Skeletal muscle satellite cell (primary cell): ENCODE results near the gene CDH23.

Experiments used
- H3K27me3 ChIP-seq: 2 replicates; pipeline ENCODE4 v1.7.0; 2013; ENCODE audit warnings: low read length; ENCODE audit not compliant: control insufficient read depth, insufficient read depth
- H3K36me3 ChIP-seq: 2 replicates; pipeline ENCODE4 v1.7.0; 2013; ENCODE audit warnings: mild to moderate bottlenecking, control low read depth, low read length; ENCODE audit not compliant: insufficient read depth
- H3K4me1 ChIP-seq: 2 replicates; pipeline ENCODE4 v1.7.0; 2013; ENCODE audit warnings: low read length; ENCODE audit not compliant: control insufficient read depth, insufficient read depth
- H3K4me2 ChIP-seq: 2 replicates; pipeline ENCODE4 v1.7.0; 2013; ENCODE audit warnings: mild to moderate bottlenecking, low read length
- H3K4me3 ChIP-seq: 2 replicates; pipeline ENCODE4 v1.7.0; 2013; ENCODE audit warnings: low read length
- H3K9ac ChIP-seq: 2 replicates; pipeline ENCODE4 v1.7.0; 2013; ENCODE audit warnings: mild to moderate bottlenecking, low read depth, low read length, moderate library complexity
- H3K9me3 ChIP-seq: replicated peaks from 2 replicates; pipeline ENCODE4 v1.7.0; 2013; ENCODE audit warnings: mild to moderate bottlenecking, control low read depth, low read length

The CDH23 gene

DNA sequence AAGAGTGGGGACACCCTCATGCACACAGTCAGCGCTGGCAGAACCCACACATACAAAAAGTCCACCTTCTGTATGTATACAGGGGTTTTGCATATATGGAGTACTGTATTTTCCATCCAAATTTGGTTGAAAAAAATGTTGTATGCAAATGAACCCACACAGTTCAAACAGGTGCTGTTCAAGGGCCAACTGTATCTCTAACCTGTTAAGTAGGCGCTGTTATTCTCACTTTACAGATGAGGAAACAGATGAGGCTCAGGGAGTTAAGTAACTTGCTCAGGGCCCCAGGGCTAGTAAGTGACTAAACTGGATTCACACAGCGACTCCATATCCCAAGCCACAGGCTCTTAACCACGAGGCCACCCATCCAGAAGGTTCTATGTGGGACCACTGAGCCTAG, 252.9 kb downstream of the CDH23 start:
- H3K9me3 ChIP-seq = no peaks in the 10 kb centered on the region
- no peak overlapping the region for H3K4me2 ChIP-seq
- H3K36me3 ChIP-seq = no peaks in the 10 kb centered on the region
- H3K4me1 ChIP-seq = no peaks in the 10 kb centered on the region
- H3K27me3 ChIP-seq = peaks cover 72% of the 10 kb centered on the region
- H3K9ac ChIP-seq = no peak overlapping the region
- H3K4me3 ChIP-seq = no peak overlapping the region

DNA sequence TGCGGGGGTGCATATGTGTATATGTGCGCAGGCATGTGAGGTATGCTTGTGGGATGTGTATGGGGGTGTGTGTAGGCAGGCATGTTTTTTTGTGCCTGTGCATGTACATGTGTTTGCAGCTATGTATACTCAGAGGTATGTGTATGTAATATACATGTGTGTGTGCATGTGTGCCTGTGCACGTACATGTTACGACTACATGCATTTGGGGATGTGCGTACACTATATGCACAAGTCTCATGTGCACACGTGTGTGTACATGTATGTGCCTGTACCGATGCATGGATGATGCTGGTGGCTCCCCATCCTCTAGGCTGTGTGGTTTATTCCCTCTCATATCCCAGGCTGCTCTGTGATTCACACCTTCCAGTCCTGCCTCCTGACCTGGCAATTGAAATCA, 253.7 kb downstream of the CDH23 start:
- no peaks in the 10 kb centered on the region for H3K4me1 ChIP-seq
- H3K4me2 ChIP-seq = no peak overlapping the region
- no peak overlapping the region for H3K9ac ChIP-seq
- peaks cover 73% of the 10 kb centered on the region for H3K27me3 ChIP-seq
- no peak overlapping the region for H3K4me3 ChIP-seq
- no peaks in the 10 kb centered on the region for H3K36me3 ChIP-seq
- no peaks in the 10 kb centered on the region for H3K9me3 ChIP-seq

DNA sequence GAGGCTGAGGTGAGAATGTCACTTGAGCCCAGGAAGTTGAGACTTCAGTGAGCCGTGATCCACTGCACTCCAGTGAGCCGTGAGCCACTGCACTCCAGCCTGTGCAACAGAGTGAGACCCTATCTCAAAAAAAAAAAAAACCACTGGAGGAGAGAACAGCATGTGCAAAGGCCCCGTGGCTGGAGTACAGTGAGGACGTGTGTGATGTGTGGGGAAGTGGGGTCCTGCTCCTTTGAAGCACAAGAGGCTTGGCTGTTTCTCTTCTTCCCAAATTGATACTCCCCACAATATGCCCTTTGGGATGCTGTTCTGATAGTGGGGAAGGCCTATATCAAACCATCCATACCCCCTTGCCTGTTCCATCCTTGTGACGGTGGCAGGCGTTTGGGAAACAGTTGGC, 254.7 kb downstream of the CDH23 start:
- Histone ChIP-seq H3K9me3 (no peaks in the 10 kb centered on the region), H3K4me2 (no peak overlapping the region), H3K4me1 (no peaks in the 10 kb centered on the region), H3K27me3 (peaks cover 63% of the 10 kb centered on the region), H3K9ac (no peak overlapping the region), H3K4me3 (no peak overlapping the region), H3K36me3 (no peaks in the 10 kb centered on the region)

GRCh38 chr10:71651928-71652327, 255.2 kb downstream of the CDH23 start:
- Histone ChIP-seq H3K4me1 (no peaks in the 10 kb centered on the region), H3K27me3 (peaks cover 60% of the 10 kb centered on the region), H3K4me3 (no peak overlapping the region), H3K36me3 (no peaks in the 10 kb centered on the region), H3K4me2 (no peak overlapping the region), H3K9me3 (no peaks in the 10 kb centered on the region), H3K9ac (no peak overlapping the region)

- H3K36me3 ChIP-seq = no peaks in the 10 kb centered on the region
- H3K4me2 ChIP-seq = no peak overlapping the region
- H3K9me3 ChIP-seq = no peaks in the 10 kb centered on the region
- no peak overlapping the region for H3K4me3 ChIP-seq
- no peak overlapping the region for H3K9ac ChIP-seq
- peaks cover 52% of the 10 kb centered on the region for H3K27me3 ChIP-seq
- no peaks in the 10 kb centered on the region for H3K4me1 ChIP-seq
Measured at GRCh38 chr10:71653044-71653443, 256.3 kb downstream of the CDH23 start.

DNA sequence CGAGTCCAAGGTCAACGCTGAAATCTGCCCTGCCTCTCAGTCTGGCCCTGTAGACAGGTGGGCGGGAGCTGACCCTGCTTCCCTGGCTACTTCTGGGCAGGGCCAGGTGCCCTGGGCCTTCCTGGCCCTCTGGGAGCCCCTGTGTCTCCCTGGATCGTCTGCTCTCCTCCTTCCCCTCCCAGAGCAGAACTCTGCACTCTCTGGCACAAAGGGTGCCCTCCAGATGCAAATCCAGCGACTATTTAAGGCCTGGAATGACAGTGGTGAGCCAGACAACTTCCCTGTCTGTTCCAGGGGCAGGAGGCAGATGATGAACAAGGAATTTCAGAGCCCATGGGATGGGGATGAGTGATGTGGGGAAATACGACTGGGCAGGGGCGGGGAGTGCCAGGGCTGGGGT, 259.5 kb downstream of the CDH23 start:
- Histone ChIP-seq H3K9ac (no peak overlapping the region), H3K9me3 (no peaks in the 10 kb centered on the region), H3K36me3 (no peaks in the 10 kb centered on the region), H3K4me2 (no peak overlapping the region), H3K27me3 (peaks cover 52% of the 10 kb centered on the region), H3K4me3 (no peak overlapping the region), H3K4me1 (no peaks in the 10 kb centered on the region)

- Histone ChIP-seq H3K4me1 (no peaks in the 10 kb centered on the region), H3K4me3 (no peak overlapping the region), H3K4me2 (no peak overlapping the region), H3K36me3 (no peaks in the 10 kb centered on the region), H3K9ac (no peak overlapping the region), H3K27me3 (peaks cover 43% of the 10 kb centered on the region), H3K9me3 (no peaks in the 10 kb centered on the region)
Measured at GRCh38 chr10:71657604-71658466, 261.1 kb downstream of the CDH23 start.

GRCh38 chr10:71658467-71658745, 261.7 kb downstream of the CDH23 start:
- no peaks in the 10 kb centered on the region for H3K36me3 ChIP-seq
- peaks cover 42% of the 10 kb centered on the region for H3K27me3 ChIP-seq
- H3K4me1 ChIP-seq = no peaks in the 10 kb centered on the region
- H3K9me3 ChIP-seq = no peaks in the 10 kb centered on the region
- no peak overlapping the region for H3K4me2 ChIP-seq
- H3K4me3 ChIP-seq = no peak overlapping the region
- H3K9ac ChIP-seq = no peak overlapping the region

- peaks cover 35% of the 10 kb centered on the region for H3K27me3 ChIP-seq
- H3K9ac ChIP-seq = no peak overlapping the region
- H3K4me1 ChIP-seq = no peaks in the 10 kb centered on the region
- H3K9me3 ChIP-seq = no peaks in the 10 kb centered on the region
- no peak overlapping the region for H3K4me3 ChIP-seq
- H3K4me2 ChIP-seq = no peak overlapping the region
- no peaks in the 10 kb centered on the region for H3K36me3 ChIP-seq
Measured at GRCh38 chr10:71659111-71659634, 262.5 kb downstream of the CDH23 start.

DNA sequence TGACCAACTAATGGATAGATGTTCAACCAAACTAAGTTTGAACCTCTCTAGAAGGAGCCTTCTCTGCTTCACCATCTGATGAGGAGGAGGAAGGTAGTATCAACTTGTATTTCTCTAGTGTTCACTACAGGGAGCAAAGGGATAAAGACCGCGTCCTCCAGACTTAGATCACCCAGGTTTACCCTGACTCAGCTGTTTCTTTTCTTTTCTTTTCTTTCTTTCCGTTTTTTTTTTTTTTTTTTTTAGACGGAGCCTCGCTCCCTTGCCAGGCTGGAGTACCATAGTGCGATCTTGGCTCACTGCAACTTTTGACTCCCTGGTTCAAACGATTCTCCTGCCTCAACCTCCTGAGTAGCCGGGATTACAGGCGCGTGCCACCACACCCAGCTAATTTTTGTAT, 263.0 kb downstream of the CDH23 start:
- Histone ChIP-seq H3K27me3 (peaks cover 30% of the 10 kb centered on the region), H3K9ac (no peak overlapping the region), H3K36me3 (no peaks in the 10 kb centered on the region), H3K4me2 (no peak overlapping the region), H3K4me1 (no peaks in the 10 kb centered on the region), H3K4me3 (no peak overlapping the region), H3K9me3 (no peaks in the 10 kb centered on the region)

GRCh38 chr10:71660313-71660712, 263.6 kb downstream of the CDH23 start:
- Histone ChIP-seq H3K9me3 (no peaks in the 10 kb centered on the region), H3K36me3 (no peaks in the 10 kb centered on the region), H3K4me2 (no peak overlapping the region), H3K27me3 (peaks cover 29% of the 10 kb centered on the region), H3K9ac (no peak overlapping the region), H3K4me1 (no peaks in the 10 kb centered on the region), H3K4me3 (no peak overlapping the region)

GRCh38 chr10:71661060-71661622, 264.4 kb downstream of the CDH23 start:
- Histone ChIP-seq H3K9me3 (no peaks in the 10 kb centered on the region), H3K4me1 (no peaks in the 10 kb centered on the region), H3K27me3 (peaks cover 35% of the 10 kb centered on the region), H3K9ac (no peak overlapping the region), H3K4me2 (no peak overlapping the region), H3K4me3 (no peak overlapping the region), H3K36me3 (no peaks in the 10 kb centered on the region)
